ENCODE measurements around the gene NOS3. TPM values are rescaled to one million over a fixed set of nuclear protein-coding genes. Genes with fewer than 3 reads are reported as not detected.

Gene NOS3
- total and polyA plus RNA-seq, 2 of the 13 experiments (the other 11 are each of a cell fraction or from before 2014, with no cell fraction given) = 3.7 to 7.5 TPM

- TF ChIP-seq SOX13 (IDR thresholded peaks at IDR 0.05) (no peak), SOX13 (CRISPR knock-in tag; conservative IDR thresholded peaks at IDR 0.05 in 1 of 2, IDR thresholded peaks at IDR 0.05 in 1 of 2) (peak in 1 of 2 experiments; percentile 25; a peak in 1 of 4 replicates), HDAC1 (CRISPR knock-in tag; IDR thresholded peaks at IDR 0.05) (peak; percentile 36; the same call in 1 of the 2 replicates), ZNF281 (CRISPR knock-in tag; IDR thresholded peaks at IDR 0.05; ENCODE audit: borderline replicate concordance) (0 out of 2 replicates have a peak, but pooled peaks have one; percentile 11), MXI1 (IDR thresholded peaks at IDR 0.05; ENCODE audit: borderline replicate concordance, low read depth, low read length) (no peak), SRY (CRISPR knock-in tag; IDR thresholded peaks at IDR 0.05) (peak; percentile 79; the same call in 1 of the 2 replicates), ZNF331 (CRISPR knock-in tag; IDR thresholded peaks at IDR 0.05) (0 out of 2 replicates have a peak, but pooled peaks have one; percentile 16), RXRB (CRISPR knock-in tag; IDR thresholded peaks at IDR 0.05; ENCODE audit: borderline replicate concordance) (peak; percentile 73), ERF (CRISPR knock-in tag; IDR thresholded peaks at IDR 0.05) (peak; percentile 17; the same call in 1 of the 2 replicates), ZNF367 (CRISPR knock-in tag; IDR thresholded peaks at IDR 0.05; ENCODE audit: borderline replicate concordance) (0 out of 2 replicates have a peak, but pooled peaks have one; percentile 41), MTF2 (CRISPR knock-in tag; IDR thresholded peaks at IDR 0.05; ENCODE audit: borderline replicate concordance) (no peak), THAP11 (CRISPR knock-in tag; IDR thresholded peaks at IDR 0.05) (peak; percentile 53), ZNF335 (CRISPR knock-in tag; IDR thresholded peaks at IDR 0.05) (0 out of 2 replicates have a peak, but pooled peaks have one; percentile 64), GATAD1 (CRISPR knock-in tag; IDR thresholded peaks at IDR 0.05) (peak; percentile 45; the same call in 1 of the 2 replicates), DPF2 (CRISPR knock-in tag; IDR thresholded peaks at IDR 0.05; ENCODE audit: borderline replicate concordance, low read depth) (peak; percentile 64), ZNF253 (CRISPR knock-in tag; IDR thresholded peaks at IDR 0.05; ENCODE audit: borderline replicate concordance) (no peak), ZNF30 (CRISPR knock-in tag; IDR thresholded peaks at IDR 0.05) (no peak), TCF12 (IDR thresholded peaks at IDR 0.05) (no peak), TCF12 (CRISPR knock-in tag; IDR thresholded peaks at IDR 0.05) (no peak), PRDM10 (CRISPR knock-in tag; IDR thresholded peaks at IDR 0.05; ENCODE audit: low read depth) (0 out of 2 replicates have a peak, but pooled peaks have one; percentile 39), ZNF343 (CRISPR knock-in tag; IDR thresholded peaks at IDR 0.05) (0 out of 2 replicates have a peak, but pooled peaks have one; percentile 42), GFI1 (CRISPR knock-in tag; IDR thresholded peaks at IDR 0.05; ENCODE audit: borderline replicate concordance) (0 out of 2 replicates have a peak, but pooled peaks have one; percentile 29), ZBTB20 (CRISPR knock-in tag; IDR thresholded peaks at IDR 0.05; ENCODE audit: borderline replicate concordance, low read depth) (peak; percentile 45; the same call in 1 of the 2 replicates), NCOR1 (IDR thresholded peaks at IDR 0.05; ENCODE audit: borderline replicate concordance, low read length) (0 out of 2 replicates have a peak, but pooled peaks have one; percentile 28), RXRA (CRISPR knock-in tag; IDR thresholded peaks at IDR 0.05) (peak; percentile 48; the same call in 1 of the 2 replicates)
Observed at GRCh38 chr7:151012031-151012692, 21.3 kb downstream of the NOS3 start (continued).
